AG09309 (cell line): Measurements from ENCODE around the gene ST7.

Source experiments
- DNase-seq: peaks from one replicate; pipeline ENCODE4 v3.0.0-alpha.2; 2010; ENCODE audit warnings: low read depth
- H3K4me3 ChIP-seq: 2 replicates; pipeline ENCODE4 v1.5.1; 2011; ENCODE audit warnings: mild to moderate bottlenecking, low read depth, low read length, moderate library complexity; ENCODE audit not compliant: control insufficient read depth
- TF ChIP-seq, protein P1 (sequence below): IDR thresholded peaks from 2 replicates; pipeline ENCODE4 v1.5.1; 2011; ENCODE audit warnings: mild to moderate bottlenecking, low read depth, low read length, inconsistent platforms; ENCODE audit not compliant: insufficient read depth, control insufficient read depth; ENCODE audit errors: missing control alignments

The ST7 gene

DNA sequence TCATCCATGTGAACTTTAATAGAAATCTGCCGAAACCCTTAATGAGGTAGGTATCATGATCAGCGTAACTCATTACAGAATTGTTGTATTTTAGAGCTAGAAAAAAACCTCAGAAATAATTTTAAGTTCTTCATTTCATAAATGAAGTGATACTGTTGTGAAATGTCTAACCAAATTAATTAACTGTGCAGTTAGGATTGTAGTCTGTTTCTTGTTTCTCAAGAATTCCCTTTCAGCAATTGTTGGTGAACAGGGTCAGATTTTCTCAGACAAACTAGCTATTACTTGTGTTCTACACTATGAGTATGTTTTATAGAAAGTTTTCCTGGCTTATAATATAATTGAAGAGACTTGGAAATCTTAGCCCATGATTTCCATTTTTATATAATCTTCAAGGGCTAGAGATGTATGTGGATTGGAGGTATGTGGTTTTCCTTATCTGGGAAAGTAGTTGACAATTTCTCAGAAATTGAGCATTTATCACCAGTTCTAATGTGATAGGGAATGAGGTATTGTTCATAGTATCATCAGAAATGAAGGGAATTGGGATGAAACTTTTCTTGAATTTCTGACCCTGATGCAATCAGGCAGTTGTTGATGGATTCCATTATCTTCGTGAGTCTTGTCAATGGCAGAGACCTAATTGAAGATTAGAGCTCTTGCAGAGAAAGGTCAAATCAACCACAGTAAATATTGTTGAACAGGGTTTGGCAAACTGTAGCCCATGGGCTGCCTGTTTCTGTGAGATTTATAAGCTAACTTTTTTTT, 55.0 kb downstream of the ST7 start:
- no peak for DNase-seq
- H3K4me3 ChIP-seq: no peak overlapping the region
- TF ChIP-seq, protein P1, sequence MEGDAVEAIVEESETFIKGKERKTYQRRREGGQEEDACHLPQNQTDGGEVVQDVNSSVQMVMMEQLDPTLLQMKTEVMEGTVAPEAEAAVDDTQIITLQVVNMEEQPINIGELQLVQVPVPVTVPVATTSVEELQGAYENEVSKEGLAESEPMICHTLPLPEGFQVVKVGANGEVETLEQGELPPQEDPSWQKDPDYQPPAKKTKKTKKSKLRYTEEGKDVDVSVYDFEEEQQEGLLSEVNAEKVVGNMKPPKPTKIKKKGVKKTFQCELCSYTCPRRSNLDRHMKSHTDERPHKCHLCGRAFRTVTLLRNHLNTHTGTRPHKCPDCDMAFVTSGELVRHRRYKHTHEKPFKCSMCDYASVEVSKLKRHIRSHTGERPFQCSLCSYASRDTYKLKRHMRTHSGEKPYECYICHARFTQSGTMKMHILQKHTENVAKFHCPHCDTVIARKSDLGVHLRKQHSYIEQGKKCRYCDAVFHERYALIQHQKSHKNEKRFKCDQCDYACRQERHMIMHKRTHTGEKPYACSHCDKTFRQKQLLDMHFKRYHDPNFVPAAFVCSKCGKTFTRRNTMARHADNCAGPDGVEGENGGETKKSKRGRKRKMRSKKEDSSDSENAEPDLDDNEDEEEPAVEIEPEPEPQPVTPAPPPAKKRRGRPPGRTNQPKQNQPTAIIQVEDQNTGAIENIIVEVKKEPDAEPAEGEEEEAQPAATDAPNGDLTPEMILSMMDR: no peak

DNA sequence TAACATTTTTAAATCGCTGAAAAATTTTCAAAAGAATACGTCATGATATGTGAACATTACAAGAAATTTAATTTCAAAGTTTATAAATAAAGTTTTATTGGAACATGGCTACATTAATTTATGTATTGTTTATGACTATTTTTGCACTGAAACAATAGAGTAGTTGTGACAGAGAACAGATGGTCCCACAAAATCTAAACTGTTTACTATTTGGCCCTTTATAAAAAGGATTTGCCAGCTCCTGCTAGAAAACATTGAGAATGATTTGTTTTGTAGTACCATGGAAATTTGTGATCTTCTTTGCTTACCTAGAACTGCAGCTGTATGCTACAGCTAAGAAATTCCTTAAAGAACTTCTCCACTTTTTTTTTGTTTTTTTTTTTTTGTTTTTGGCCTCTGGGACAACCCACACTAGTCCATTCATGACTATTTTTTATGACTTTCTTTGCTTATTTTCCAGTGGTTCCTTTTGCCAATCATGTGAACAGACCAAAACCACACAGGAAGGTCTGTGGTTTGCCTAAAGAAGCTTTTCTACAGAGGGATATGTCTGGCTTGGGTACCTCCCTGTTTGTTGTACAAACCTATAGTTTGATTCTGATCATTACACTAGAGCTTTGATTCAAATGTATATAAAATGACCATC, 55.7 kb downstream of the ST7 start:
- TF ChIP-seq, protein P1: no peak
- no peak overlapping the region for H3K4me3 ChIP-seq
- DNase-seq: no peak

DNA sequence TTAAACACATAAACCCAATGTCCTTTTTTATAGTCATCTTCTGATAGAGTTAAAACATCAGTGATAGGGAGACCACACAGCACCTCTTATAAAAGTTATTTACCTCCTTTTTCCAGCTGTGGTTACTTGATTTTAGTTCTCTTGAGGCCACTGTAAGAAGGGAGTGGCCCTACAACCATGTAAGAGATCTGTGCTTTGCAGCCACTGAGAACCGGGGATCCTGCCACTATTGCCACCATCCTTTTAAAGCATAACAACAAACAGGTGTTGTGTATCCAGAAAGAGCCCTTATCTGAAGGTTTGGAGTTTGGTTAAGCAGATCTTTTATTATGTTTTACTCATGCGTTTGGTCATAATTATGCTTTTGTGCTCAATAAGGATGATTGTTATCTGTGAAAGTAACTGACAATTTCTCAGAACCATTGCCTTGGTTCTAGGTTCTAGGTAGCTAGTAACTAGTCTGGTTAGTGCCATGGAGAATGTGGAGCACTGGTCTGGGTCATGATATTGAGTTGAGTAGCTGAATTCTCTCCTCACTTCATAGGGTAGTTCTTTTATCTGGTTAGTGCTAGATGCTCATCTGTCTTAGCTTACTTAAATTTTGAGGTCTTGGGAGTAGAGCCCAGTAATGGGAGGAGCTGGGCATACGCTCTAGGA, 56.5 kb downstream of the ST7 start:
- no peak overlapping the region for H3K4me3 ChIP-seq
- DNase-seq: no peak
- TF ChIP-seq, protein P1: no peak

DNA sequence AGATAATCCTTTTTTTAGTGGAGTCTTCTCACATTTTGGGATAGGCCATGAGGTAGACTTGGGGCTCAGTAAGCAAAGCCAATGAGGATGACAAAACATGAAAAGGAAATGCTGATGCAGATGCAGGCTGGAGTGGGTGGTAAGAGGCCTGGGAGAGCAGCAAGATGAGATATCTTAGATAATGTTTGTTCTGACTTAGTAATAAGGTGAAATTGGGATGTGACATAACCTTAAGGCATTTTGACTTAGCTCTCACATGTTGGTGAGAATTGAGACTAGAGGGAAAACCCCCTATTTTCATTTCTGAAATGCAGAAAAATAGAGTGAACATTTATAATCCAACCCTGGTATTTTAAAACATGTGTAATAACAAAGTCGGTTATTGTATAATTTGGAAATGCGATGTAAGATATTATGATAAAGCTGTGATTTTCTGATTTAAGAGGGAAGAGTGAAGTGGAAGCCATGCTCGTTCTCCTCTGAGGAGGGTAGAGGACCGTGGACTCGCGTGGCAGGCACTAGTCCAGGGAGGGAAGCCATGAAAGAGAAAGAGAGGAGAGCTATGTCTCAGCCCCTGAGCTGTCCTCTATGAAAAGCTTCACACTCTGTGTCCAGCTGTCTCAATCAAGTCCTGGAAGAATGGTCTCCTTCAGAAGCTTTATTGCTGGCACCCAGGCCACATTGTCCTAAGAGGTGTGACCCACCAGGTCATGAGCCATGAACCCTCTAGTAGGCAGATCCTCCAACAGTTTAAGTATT, 57.3 kb downstream of the ST7 start:
- H3K4me3 ChIP-seq: no peak overlapping the region
- TF ChIP-seq, protein P1: no peak
- DNase-seq: no peak

DNA sequence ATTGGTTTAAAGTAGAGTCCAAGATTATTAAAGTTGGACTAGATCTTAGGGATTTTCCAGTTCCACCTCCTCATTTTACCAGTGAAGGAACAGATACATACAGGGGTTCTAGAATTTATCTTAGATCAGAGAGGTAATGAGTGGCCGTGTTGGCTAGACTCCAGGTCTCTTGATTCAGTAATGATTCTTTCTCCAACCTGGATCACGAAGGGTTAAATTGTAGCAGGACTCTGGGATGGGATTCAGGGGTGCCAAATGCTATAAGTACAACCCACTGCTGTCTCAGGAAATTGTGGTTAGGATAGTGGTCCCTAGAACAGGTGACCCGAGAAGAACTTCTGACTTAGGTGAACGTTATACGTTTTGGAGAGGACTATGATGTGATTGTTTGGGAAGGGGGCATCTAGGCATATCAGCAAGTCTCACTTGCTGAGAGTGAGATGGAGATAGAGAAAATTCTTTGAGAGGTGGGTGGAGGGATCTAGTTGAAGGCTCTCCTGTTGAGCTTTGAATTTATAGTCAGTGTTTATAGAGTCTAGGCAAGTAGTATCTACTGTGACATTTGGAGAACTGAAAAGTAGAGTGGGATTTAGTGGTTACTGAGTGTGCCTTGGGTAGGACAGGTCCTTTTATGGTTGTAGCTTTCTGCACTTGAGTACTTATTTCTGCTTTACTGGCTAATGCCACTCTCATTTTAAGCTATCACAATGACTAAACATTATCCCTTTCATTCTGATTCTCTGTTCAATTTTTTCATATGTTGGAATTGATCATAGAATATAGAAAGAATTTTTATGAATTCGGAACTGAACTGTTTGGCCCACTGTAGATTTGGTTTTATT, 58.3 kb downstream of the ST7 start:
- no peak overlapping the region for H3K4me3 ChIP-seq
- DNase-seq: no peak
- TF ChIP-seq, protein P1: no peak
